Measurements from ENCODE around the gene ACTN2.

Gene ACTN2

GRCh38 chr1:236736761-236737160, 50.5 kb downstream of the ACTN2 start:
- Histone ChIP-seq H3K4me1 (ENCODE audit: control insufficient read depth, insufficient read depth, low read length) (no peaks in the 10 kb centered on the region), H3K27ac (ENCODE audit: low read length) (no peak overlapping the region), H3K4me3 (ENCODE audit: low read length in 2 of 2) (no peak overlapping the region), H3K9ac (ENCODE audit: low read length in 2 of 2) (no peak overlapping the region), H3K36me3 (ENCODE audit: control insufficient read depth in 2 of 2, insufficient read depth in 2 of 2, low read length in 2 of 2) (peaks cover 0 to 4% of the 10 kb centered on the region in 2 donors), H3K27me3 (ENCODE audit: control insufficient read depth in 1 of 2, insufficient read depth in 2 of 2, low read length in 2 of 2) (no peaks in the 10 kb centered on the region), H3K9me3 (ENCODE audit: control insufficient read depth in 2 of 2, low read length in 2 of 2) (no peaks in the 10 kb centered on the region)

- Histone ChIP-seq H3K4me3 (ENCODE audit: low read length in 2 of 2) (no peak overlapping the region), H3K9me3 (ENCODE audit: control insufficient read depth in 2 of 2, low read length in 2 of 2) (no peaks in the 10 kb centered on the region), H3K4me1 (ENCODE audit: control insufficient read depth, insufficient read depth, low read length) (no peaks in the 10 kb centered on the region), H3K27ac (ENCODE audit: low read length) (no peak overlapping the region), H3K9ac (ENCODE audit: low read length in 2 of 2) (no peak overlapping the region), H3K36me3 (ENCODE audit: control insufficient read depth in 2 of 2, insufficient read depth in 2 of 2, low read length in 2 of 2) (peaks cover 0 to 7% of the 10 kb centered on the region in 2 donors), H3K27me3 (ENCODE audit: control insufficient read depth in 1 of 2, insufficient read depth in 2 of 2, low read length in 2 of 2) (no peaks in the 10 kb centered on the region)
Measured at GRCh38 chr1:236741753-236742152, 55.5 kb downstream of the ACTN2 start.

DNA sequence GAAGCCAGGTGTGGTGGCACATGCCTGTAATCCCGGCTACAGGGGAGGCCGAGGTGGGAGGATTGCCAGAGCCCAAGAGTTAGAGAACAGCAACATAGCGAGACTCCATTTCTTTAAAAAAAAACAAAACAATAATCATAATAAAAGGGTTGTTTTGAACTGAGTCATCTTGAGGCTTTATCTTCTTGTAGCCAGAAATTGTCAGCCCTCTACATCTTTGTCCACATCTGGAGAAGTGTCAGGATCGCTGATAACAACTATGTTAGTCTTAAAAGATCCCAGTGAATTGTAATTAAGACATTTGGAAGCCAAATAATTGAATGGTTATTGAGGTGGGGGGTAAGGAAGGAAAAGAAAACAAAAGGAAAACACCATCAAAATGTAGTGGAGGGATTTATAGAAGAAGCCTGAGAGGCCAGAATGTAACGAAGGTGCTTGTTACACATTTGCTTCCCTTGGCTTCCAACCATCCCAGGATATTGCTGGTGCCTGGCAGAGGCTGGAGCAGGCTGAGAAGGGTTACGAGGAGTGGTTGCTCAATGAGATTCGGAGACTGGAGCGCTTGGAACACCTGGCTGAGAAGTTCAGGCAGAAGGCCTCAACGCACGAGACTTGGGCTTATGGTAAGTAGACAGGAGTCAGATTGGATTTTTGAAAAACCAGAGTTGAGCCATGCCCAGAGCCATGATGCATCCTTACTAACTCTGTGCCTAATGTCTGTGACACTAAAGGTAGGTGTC, 56.3 kb downstream of the ACTN2 start:
- Histone ChIP-seq H3K4me3 (ENCODE audit: low read length in 2 of 2) (no peak overlapping the region), H3K9me3 (ENCODE audit: control insufficient read depth in 2 of 2, low read length in 2 of 2) (no peaks in the 10 kb centered on the region), H3K4me1 (ENCODE audit: control insufficient read depth, insufficient read depth, low read length) (no peaks in the 10 kb centered on the region), H3K27me3 (ENCODE audit: control insufficient read depth in 1 of 2, insufficient read depth in 2 of 2, low read length in 2 of 2) (no peaks in the 10 kb centered on the region), H3K36me3 (ENCODE audit: control insufficient read depth in 2 of 2, insufficient read depth in 2 of 2, low read length in 2 of 2) (peaks cover 0 to 5% of the 10 kb centered on the region in 2 donors), H3K9ac (ENCODE audit: low read length in 2 of 2) (no peak overlapping the region), H3K27ac (ENCODE audit: low read length) (no peak overlapping the region)

- Histone ChIP-seq H3K9me3 (ENCODE audit: control insufficient read depth in 2 of 2, low read length in 2 of 2) (no peaks in the 10 kb centered on the region), H3K27me3 (ENCODE audit: control insufficient read depth in 1 of 2, insufficient read depth in 2 of 2, low read length in 2 of 2) (no peaks in the 10 kb centered on the region), H3K4me1 (ENCODE audit: control insufficient read depth, insufficient read depth, low read length) (no peaks in the 10 kb centered on the region), H3K27ac (ENCODE audit: low read length) (no peak overlapping the region), H3K4me3 (ENCODE audit: low read length in 2 of 2) (no peak overlapping the region), H3K9ac (ENCODE audit: low read length in 2 of 2) (no peak overlapping the region), H3K36me3 (ENCODE audit: control insufficient read depth in 2 of 2, insufficient read depth in 2 of 2, low read length in 2 of 2) (peaks cover 0 to 8% of the 10 kb centered on the region in 2 donors)
Measured at GRCh38 chr1:236744533-236744932, 58.2 kb downstream of the ACTN2 start.

GRCh38 chr1:236746785-236747184, 60.5 kb downstream of the ACTN2 start:
- H3K9ac ChIP-seq (ENCODE audit: low read length in 2 of 2) = no peak overlapping the region
- H3K4me1 ChIP-seq (ENCODE audit: control insufficient read depth, insufficient read depth, low read length) = no peaks in the 10 kb centered on the region
- no peaks in the 10 kb centered on the region for H3K27me3 ChIP-seq (ENCODE audit: control insufficient read depth in 1 of 2, insufficient read depth in 2 of 2, low read length in 2 of 2)
- no peak overlapping the region for H3K27ac ChIP-seq (ENCODE audit: low read length)
- H3K36me3 ChIP-seq (ENCODE audit: control insufficient read depth in 2 of 2, insufficient read depth in 2 of 2, low read length in 2 of 2) = peaks cover 0 to 11% of the 10 kb centered on the region in 2 donors
- no peak overlapping the region for H3K4me3 ChIP-seq (ENCODE audit: low read length in 2 of 2)
- H3K9me3 ChIP-seq (ENCODE audit: control insufficient read depth in 2 of 2, low read length in 2 of 2) = no peaks in the 10 kb centered on the region

- Histone ChIP-seq H3K9me3 (ENCODE audit: control insufficient read depth in 2 of 2, low read length in 2 of 2) (no peaks in the 10 kb centered on the region), H3K9ac (ENCODE audit: low read length in 2 of 2) (no peak overlapping the region), H3K4me3 (ENCODE audit: low read length in 2 of 2) (no peak overlapping the region), H3K27ac (ENCODE audit: low read length) (no peak overlapping the region), H3K36me3 (ENCODE audit: control insufficient read depth in 2 of 2, insufficient read depth in 2 of 2, low read length in 2 of 2) (peaks cover 0 to 11% of the 10 kb centered on the region in 2 donors), H3K4me1 (ENCODE audit: control insufficient read depth, insufficient read depth, low read length) (no peaks in the 10 kb centered on the region), H3K27me3 (ENCODE audit: control insufficient read depth in 1 of 2, insufficient read depth in 2 of 2, low read length in 2 of 2) (no peaks in the 10 kb centered on the region)
Measured at GRCh38 chr1:236747311-236747985, 61.1 kb downstream of the ACTN2 start.

- Histone ChIP-seq H3K27me3 (ENCODE audit: control insufficient read depth in 1 of 2, insufficient read depth in 2 of 2, low read length in 2 of 2) (no peaks in the 10 kb centered on the region), H3K9me3 (ENCODE audit: control insufficient read depth in 2 of 2, low read length in 2 of 2) (no peaks in the 10 kb centered on the region), H3K27ac (ENCODE audit: low read length) (no peak overlapping the region), H3K9ac (ENCODE audit: low read length in 2 of 2) (no peak overlapping the region), H3K4me3 (ENCODE audit: low read length in 2 of 2) (no peak overlapping the region), H3K36me3 (ENCODE audit: control insufficient read depth in 2 of 2, insufficient read depth in 2 of 2, low read length in 2 of 2) (peaks cover 0 to 8% of the 10 kb centered on the region in 2 donors), H3K4me1 (ENCODE audit: control insufficient read depth, insufficient read depth, low read length) (no peaks in the 10 kb centered on the region)
Measured at GRCh38 chr1:236748268-236748870, 62.1 kb downstream of the ACTN2 start.

GRCh38 chr1:236750928-236751327, 64.6 kb downstream of the ACTN2 start:
- Histone ChIP-seq H3K4me3 (ENCODE audit: low read length in 2 of 2) (no peak overlapping the region), H3K9ac (ENCODE audit: low read length in 2 of 2) (no peak overlapping the region), H3K27ac (ENCODE audit: low read length) (no peak overlapping the region), H3K9me3 (ENCODE audit: control insufficient read depth in 2 of 2, low read length in 2 of 2) (no peaks in the 10 kb centered on the region), H3K27me3 (ENCODE audit: control insufficient read depth in 1 of 2, insufficient read depth in 2 of 2, low read length in 2 of 2) (no peaks in the 10 kb centered on the region), H3K36me3 (ENCODE audit: control insufficient read depth in 2 of 2, insufficient read depth in 2 of 2, low read length in 2 of 2) (peaks cover 0 to 11% of the 10 kb centered on the region in 2 donors), H3K4me1 (ENCODE audit: control insufficient read depth, insufficient read depth, low read length) (no peaks in the 10 kb centered on the region)

- Histone ChIP-seq H3K9ac (ENCODE audit: low read length in 2 of 2) (no peak overlapping the region), H3K4me1 (ENCODE audit: control insufficient read depth, insufficient read depth, low read length) (no peaks in the 10 kb centered on the region), H3K4me3 (ENCODE audit: low read length in 2 of 2) (no peak overlapping the region), H3K27ac (ENCODE audit: low read length) (no peak overlapping the region), H3K36me3 (ENCODE audit: control insufficient read depth in 2 of 2, insufficient read depth in 2 of 2, low read length in 2 of 2) (peaks cover 0 to 11% of the 10 kb centered on the region in 2 donors), H3K9me3 (ENCODE audit: control insufficient read depth in 2 of 2, low read length in 2 of 2) (no peaks in the 10 kb centered on the region), H3K27me3 (ENCODE audit: control insufficient read depth in 1 of 2, insufficient read depth in 2 of 2, low read length in 2 of 2) (no peaks in the 10 kb centered on the region)
Measured at GRCh38 chr1:236751385-236751784, 65.1 kb downstream of the ACTN2 start.

GRCh38 chr1:236751935-236752334, 65.6 kb downstream of the ACTN2 start:
- Histone ChIP-seq H3K36me3 (ENCODE audit: control insufficient read depth in 2 of 2, insufficient read depth in 2 of 2, low read length in 2 of 2) (peaks cover 0 to 11% of the 10 kb centered on the region in 2 donors), H3K4me3 (ENCODE audit: low read length in 2 of 2) (no peak overlapping the region), H3K4me1 (ENCODE audit: control insufficient read depth, insufficient read depth, low read length) (no peaks in the 10 kb centered on the region), H3K27me3 (ENCODE audit: control insufficient read depth in 1 of 2, insufficient read depth in 2 of 2, low read length in 2 of 2) (no peaks in the 10 kb centered on the region), H3K27ac (ENCODE audit: low read length) (no peak overlapping the region), H3K9me3 (ENCODE audit: control insufficient read depth in 2 of 2, low read length in 2 of 2) (no peaks in the 10 kb centered on the region), H3K9ac (ENCODE audit: low read length in 2 of 2) (no peak overlapping the region)

GRCh38 chr1:236753516-236753915, 67.2 kb downstream of the ACTN2 start:
- Histone ChIP-seq H3K9me3 (ENCODE audit: control insufficient read depth in 2 of 2, low read length in 2 of 2) (no peaks in the 10 kb centered on the region), H3K4me1 (ENCODE audit: control insufficient read depth, insufficient read depth, low read length) (no peaks in the 10 kb centered on the region), H3K4me3 (ENCODE audit: low read length in 2 of 2) (no peak overlapping the region), H3K27me3 (ENCODE audit: control insufficient read depth in 1 of 2, insufficient read depth in 2 of 2, low read length in 2 of 2) (no peaks in the 10 kb centered on the region), H3K27ac (ENCODE audit: low read length) (no peak overlapping the region), H3K36me3 (ENCODE audit: control insufficient read depth in 2 of 2, insufficient read depth in 2 of 2, low read length in 2 of 2) (peaks cover 0 to 7% of the 10 kb centered on the region in 2 donors), H3K9ac (ENCODE audit: low read length in 2 of 2) (no peak overlapping the region)

All from stomach smooth muscle (tissue), 2 donors.